Measurements from ENCODE around the gene PPP2R3A.

Gene PPP2R3A

GRCh38 chr3:135995766-135996165 lies 30.2 kb downstream of the PPP2R3A start:
- H3K9ac ChIP-seq (ENCODE audit: low read depth, low read length, poor library complexity): no peak overlapping the region
- DNase-seq (ENCODE audit: low spot score): no peak
- H3K79me1 ChIP-seq (ENCODE audit: low read depth, low read length): no peaks in the 10 kb centered on the region
- no peak overlapping the region for H2AFZ ChIP-seq (ENCODE audit: low read length)
- no peak overlapping the region for H3K27ac ChIP-seq (replicated peaks; ENCODE audit: low read length)
- no peak overlapping the region for H3K4me2 ChIP-seq (ENCODE audit: insufficient read depth, low read length, poor library complexity, severe bottlenecking)
- H2BK15ac ChIP-seq (ENCODE audit: low read length): no peak overlapping the region
- no peak overlapping the region for H3K4ac ChIP-seq (ENCODE audit: low read length)
- no peak overlapping the region for H4K8ac ChIP-seq (ENCODE audit: low read depth, low read length)
- no peak overlapping the region for H2BK5ac ChIP-seq (ENCODE audit: low read length)
- H3K18ac ChIP-seq (ENCODE audit: low read length): no peak overlapping the region
- no peak overlapping the region for H3K23ac ChIP-seq (ENCODE audit: low read depth, low read length, poor library complexity)
- H2AK5ac ChIP-seq (ENCODE audit: low read depth, low read length): no peak overlapping the region
- H3K4me1 ChIP-seq (ENCODE audit: control insufficient read depth in 2 of 2, insufficient read depth in 1 of 2, low read depth in 1 of 2, low read length in 2 of 2): peaks cover 0 to 11% of the 10 kb centered on the region in 2 donors
- WGBS, 2 donors (ENCODE audit: extremely low coverage in 2 of 2, insufficient read length in 2 of 2, insufficient replicate concordance in 1 of 2): no CpG with 5 or more reads among the region's 4 CpGs
- no peak overlapping the region for H3K14ac ChIP-seq (ENCODE audit: low read length)
- H3K36me3 ChIP-seq (replicated peaks in 1 of 2; ENCODE audit: control insufficient read depth in 2 of 2, insufficient read depth in 2 of 2, low read length in 2 of 2): no peaks in the 10 kb centered on the region
- H3K4me3 ChIP-seq (ENCODE audit: low read length in 2 of 2): no peak overlapping the region
- no peaks in the 10 kb centered on the region for H3K27me3 ChIP-seq (ENCODE audit: control insufficient read depth in 3 of 3, insufficient read depth in 3 of 3, low read depth in 1 of 3, low read length in 3 of 3)
- H4K91ac ChIP-seq (ENCODE audit: low read depth, low read length, poor library complexity): no peak overlapping the region
- no peak overlapping the region for H2BK12ac ChIP-seq (ENCODE audit: low read length)
- no peaks in the 10 kb centered on the region for H3K9me3 ChIP-seq (replicated peaks in 1 of 2; ENCODE audit: control insufficient read depth in 2 of 2, insufficient read depth in 1 of 2, low read depth in 1 of 2, low read length in 2 of 2)
- H2BK120ac ChIP-seq (ENCODE audit: low read depth, low read length): no peak overlapping the region

- Histone ChIP-seq H3K4ac (ENCODE audit: low read length) (no peak overlapping the region), H3K36me3 (replicated peaks in 1 of 2; ENCODE audit: control insufficient read depth in 2 of 2, insufficient read depth in 2 of 2, low read length in 2 of 2) (no peaks in the 10 kb centered on the region), H3K9ac (ENCODE audit: low read depth, low read length, poor library complexity) (no peak overlapping the region), H2BK5ac (ENCODE audit: low read length) (no peak overlapping the region), H2BK120ac (ENCODE audit: low read depth, low read length) (no peak overlapping the region), H3K4me3 (ENCODE audit: low read length in 2 of 2) (no peak overlapping the region), H3K79me1 (ENCODE audit: low read depth, low read length) (no peaks in the 10 kb centered on the region), H3K4me2 (ENCODE audit: insufficient read depth, low read length, poor library complexity, severe bottlenecking) (no peak overlapping the region), H3K18ac (ENCODE audit: low read length) (no peak overlapping the region), H3K27me3 (ENCODE audit: control insufficient read depth in 3 of 3, insufficient read depth in 3 of 3, low read depth in 1 of 3, low read length in 3 of 3) (no peaks in the 10 kb centered on the region), H4K91ac (ENCODE audit: low read depth, low read length, poor library complexity) (no peak overlapping the region), H3K23ac (ENCODE audit: low read depth, low read length, poor library complexity) (no peak overlapping the region), H4K8ac (ENCODE audit: low read depth, low read length) (no peak overlapping the region), H2AFZ (ENCODE audit: low read length) (peak overlapping the region; percentile 1), H3K27ac (replicated peaks; ENCODE audit: low read length) (no peak overlapping the region), H3K9me3 (replicated peaks in 1 of 2; ENCODE audit: control insufficient read depth in 2 of 2, insufficient read depth in 1 of 2, low read depth in 1 of 2, low read length in 2 of 2) (no peaks in the 10 kb centered on the region), H3K14ac (ENCODE audit: low read length) (no peak overlapping the region), H3K4me1 (ENCODE audit: control insufficient read depth in 2 of 2, insufficient read depth in 1 of 2, low read depth in 1 of 2, low read length in 2 of 2) (peaks cover 0 to 11% of the 10 kb centered on the region in 2 donors), H2BK12ac (ENCODE audit: low read length) (no peak overlapping the region), H2AK5ac (ENCODE audit: low read depth, low read length) (no peak overlapping the region), H2BK15ac (ENCODE audit: low read length) (no peak overlapping the region)
- no peak for DNase-seq (ENCODE audit: low spot score)
- no CpG with 5 or more reads among the region's 6 CpGs for WGBS, 2 donors (ENCODE audit: extremely low coverage in 2 of 2, insufficient read length in 2 of 2, insufficient replicate concordance in 1 of 2)
Observed at GRCh38 chr3:135997554-135998320, 32.2 kb downstream of the PPP2R3A start.

- Histone ChIP-seq H2AK5ac (ENCODE audit: low read depth, low read length) (no peak overlapping the region), H3K18ac (ENCODE audit: low read length) (no peak overlapping the region), H3K79me1 (ENCODE audit: low read depth, low read length) (no peaks in the 10 kb centered on the region), H2AFZ (ENCODE audit: low read length) (no peak overlapping the region), H3K36me3 (replicated peaks in 1 of 2; ENCODE audit: control insufficient read depth in 2 of 2, insufficient read depth in 2 of 2, low read length in 2 of 2) (no peaks in the 10 kb centered on the region), H2BK15ac (ENCODE audit: low read length) (no peak overlapping the region), H2BK120ac (ENCODE audit: low read depth, low read length) (no peak overlapping the region), H4K8ac (ENCODE audit: low read depth, low read length) (no peak overlapping the region), H3K9me3 (replicated peaks in 1 of 2; ENCODE audit: control insufficient read depth in 2 of 2, insufficient read depth in 1 of 2, low read depth in 1 of 2, low read length in 2 of 2) (no peaks in the 10 kb centered on the region), H4K91ac (ENCODE audit: low read depth, low read length, poor library complexity) (no peak overlapping the region), H3K4me1 (ENCODE audit: control insufficient read depth in 2 of 2, insufficient read depth in 1 of 2, low read depth in 1 of 2, low read length in 2 of 2) (no peaks in the 10 kb centered on the region), H3K14ac (ENCODE audit: low read length) (no peak overlapping the region), H2BK5ac (ENCODE audit: low read length) (no peak overlapping the region), H3K23ac (ENCODE audit: low read depth, low read length, poor library complexity) (no peak overlapping the region), H3K4me3 (ENCODE audit: low read length in 2 of 2) (no peak overlapping the region), H3K4ac (ENCODE audit: low read length) (no peak overlapping the region), H3K4me2 (ENCODE audit: insufficient read depth, low read length, poor library complexity, severe bottlenecking) (no peak overlapping the region), H3K9ac (ENCODE audit: low read depth, low read length, poor library complexity) (no peak overlapping the region), H3K27ac (replicated peaks; ENCODE audit: low read length) (no peak overlapping the region), H2BK12ac (ENCODE audit: low read length) (no peak overlapping the region), H3K27me3 (ENCODE audit: control insufficient read depth in 3 of 3, insufficient read depth in 3 of 3, low read depth in 1 of 3, low read length in 3 of 3) (no peaks in the 10 kb centered on the region)
- no peak for DNase-seq (ENCODE audit: low spot score)
- WGBS, 2 donors (ENCODE audit: extremely low coverage in 2 of 2, insufficient read length in 2 of 2, insufficient replicate concordance in 1 of 2): no CpG with 5 or more reads among the region's 1 CpG
Observed at GRCh38 chr3:136008221-136008620, 42.7 kb downstream of the PPP2R3A start.

- H2BK12ac ChIP-seq (ENCODE audit: low read length): no peak overlapping the region
- H4K91ac ChIP-seq (ENCODE audit: low read depth, low read length, poor library complexity): no peak overlapping the region
- no peaks in the 10 kb centered on the region for H3K27me3 ChIP-seq (ENCODE audit: control insufficient read depth in 3 of 3, insufficient read depth in 3 of 3, low read depth in 1 of 3, low read length in 3 of 3)
- no peak overlapping the region for H3K14ac ChIP-seq (ENCODE audit: low read length)
- no peak overlapping the region for H2BK120ac ChIP-seq (ENCODE audit: low read depth, low read length)
- H3K9me3 ChIP-seq (replicated peaks in 1 of 2; ENCODE audit: control insufficient read depth in 2 of 2, insufficient read depth in 1 of 2, low read depth in 1 of 2, low read length in 2 of 2): no peaks in the 10 kb centered on the region
- no peak overlapping the region for H2AK5ac ChIP-seq (ENCODE audit: low read depth, low read length)
- H3K4me2 ChIP-seq (ENCODE audit: insufficient read depth, low read length, poor library complexity, severe bottlenecking): no peak overlapping the region
- whole genome bisulfite sequencing, 2 donors (ENCODE audit: extremely low coverage in 2 of 2, insufficient read length in 2 of 2, insufficient replicate concordance in 1 of 2): 100% methylated on average over 1 of the region's 5 CpGs; no CpG with 5 or more reads in 1 of the 2 donors
- H2AFZ ChIP-seq (ENCODE audit: low read length): no peak overlapping the region
- no peak overlapping the region for H3K23ac ChIP-seq (ENCODE audit: low read depth, low read length, poor library complexity)
- H3K79me1 ChIP-seq (ENCODE audit: low read depth, low read length): no peaks in the 10 kb centered on the region
- H3K18ac ChIP-seq (ENCODE audit: low read length): no peak overlapping the region
- H3K4ac ChIP-seq (ENCODE audit: low read length): no peak overlapping the region
- no peak overlapping the region for H3K4me3 ChIP-seq (ENCODE audit: low read length in 2 of 2)
- H3K4me1 ChIP-seq (ENCODE audit: control insufficient read depth in 2 of 2, insufficient read depth in 1 of 2, low read depth in 1 of 2, low read length in 2 of 2): no peaks in the 10 kb centered on the region
- H4K8ac ChIP-seq (ENCODE audit: low read depth, low read length): no peak overlapping the region
- no peak overlapping the region for H3K27ac ChIP-seq (replicated peaks; ENCODE audit: low read length)
- H3K36me3 ChIP-seq (replicated peaks in 1 of 2; ENCODE audit: control insufficient read depth in 2 of 2, insufficient read depth in 2 of 2, low read length in 2 of 2): no peaks in the 10 kb centered on the region
- H3K9ac ChIP-seq (ENCODE audit: low read depth, low read length, poor library complexity): no peak overlapping the region
- H2BK5ac ChIP-seq (ENCODE audit: low read length): no peak overlapping the region
- DNase-seq (ENCODE audit: low spot score): no peak
- H2BK15ac ChIP-seq (ENCODE audit: low read length): no peak overlapping the region
Observed at GRCh38 chr3:136008732-136009470, 43.4 kb downstream of the PPP2R3A start.

All from neuronal stem cell (in vitro differentiated cells).